GM12878 (cell line): ENCODE measurements around the gene SLC5A1. TPM values are rescaled to one million over a fixed set of nuclear protein-coding genes. Genes with fewer than 3 reads are reported as not detected.

Experiments used
- ATAC-seq: fragments of 200-7000 bp; cut with Tn5 transposase; 3 replicates; pipeline ENCODE4 v1.9.1; 2020; ENCODE audit warnings: mild to moderate bottlenecking, moderate library complexity
- BruUV-seq: library from RNA; stranded (reverse); fragments of 400-500 nt; replicated peaks from 2 replicates; lab custom pipeline; 2021; lab: Mats Ljungman, UMichigan
- CTCF ChIA-PET: fragments of 300-600 bp; sonication (Branson Sonifier 250); formaldehyde crosslinking; extraction: SDS; loops from one replicate; lab custom pipeline; 2021; ENCODE audit warnings: inconsistent platforms; lab: Yijun Ruan, JAX
- POLR2A ChIA-PET: fragments of 350-600 bp; formaldehyde crosslinking; extraction: SDS; loops from one replicate; lab custom pipeline; 2021; ENCODE audit warnings: inconsistent platforms; lab: Charles Lee
- RAD21 ChIA-PET: fragments of 300-600 bp; sonication (Branson Sonifier 250); formaldehyde crosslinking; loops from one replicate; lab custom pipeline; 2023; ENCODE audit warnings: antibody characterized with exemption; ENCODE audit not compliant: unreplicated experiment; lab: Charles Lee
- SMC1A ChIA-PET: fragments of 300-600 bp; sonication (Branson Sonifier 250); formaldehyde crosslinking; loops from one replicate; lab custom pipeline; 2023; ENCODE audit not compliant: unreplicated experiment, uncharacterized antibody; lab: Charles Lee
- DNase-seq: peaks from one replicate; pipeline ENCODE4 v3.0.0-alpha.2; 2011; ENCODE audit warnings: low read depth, low spot score
- FAIRE-seq: peaks from 3 replicates; lab custom pipeline; 2011; peaks lifted over from hg19 to GRCh38; lab: Jason Lieb, UNC
- H2AFZ ChIP-seq: 2 replicates; pipeline ENCODE4 v1.6.0; 2011; ENCODE audit warnings: low read depth, low read length, control low read depth; ENCODE audit not compliant: control insufficient read depth
- H3K27ac ChIP-seq: 2 replicates; pipeline ENCODE4 v1.5.1; 2011; ENCODE audit warnings: control low read depth; ENCODE audit not compliant: control insufficient read depth, insufficient read depth
- H3K27me3 ChIP-seq, 2 experiments: replicated peaks in 1 of 2; 2 replicates each; pipeline versions ENCODE4 v1.6.0 to v1.6.1; 2011; ENCODE audit warnings: low read length in 1 of 2; ENCODE audit not compliant: control insufficient read depth in 2 of 2, insufficient read depth in 2 of 2
- H3K36me3 ChIP-seq, 2 experiments: 2 replicates each; pipeline ENCODE4 v1.5.1; 2011; ENCODE audit warnings: low read length in 1 of 2; ENCODE audit not compliant: control insufficient read depth in 2 of 2, insufficient read depth in 2 of 2
- H3K4me1 ChIP-seq: 2 replicates; pipeline ENCODE4 v1.6.1; 2011; ENCODE audit warnings: mild to moderate bottlenecking, low read length, moderate library complexity, mixed read lengths; ENCODE audit not compliant: control insufficient read depth, insufficient read depth
- H3K4me2 ChIP-seq: 2 replicates; pipeline ENCODE4 v1.6.0; 2011; ENCODE audit warnings: control low read depth; ENCODE audit not compliant: control insufficient read depth, insufficient read depth
- H3K4me3 ChIP-seq: fragments of 200-600 bp; sonication (generic); 2 replicates; pipeline ENCODE4 v1.5.1; 2016
- H3K79me2 ChIP-seq: 2 replicates; pipeline ENCODE4 v1.6.0; 2011; ENCODE audit warnings: low read length; ENCODE audit not compliant: control insufficient read depth, insufficient read depth
- H3K9ac ChIP-seq: 2 replicates; pipeline ENCODE4 v1.8.0; 2011; ENCODE audit warnings: low read length, control low read depth, mixed read lengths; ENCODE audit not compliant: control insufficient read depth, insufficient read depth
- H3K9me3 ChIP-seq: replicated peaks from 3 replicates; pipeline ENCODE4 v1.5.1; 2011; ENCODE audit warnings: mild to moderate bottlenecking, low read length; ENCODE audit not compliant: control insufficient read depth, insufficient read depth
- H4K20me1 ChIP-seq: 2 replicates; pipeline ENCODE4 v1.6.0; 2011; ENCODE audit not compliant: control insufficient read depth, insufficient read depth
- EGR1 ChIP-seq, 2 experiments: IDR thresholded peaks; 1 replicate in 1 of 2; 2 replicates in 1 of 2; pipeline ENCODE4 v1.6.1; 2011 to 2012; ENCODE audit warnings: low read depth in 2 of 2, low read length in 2 of 2, borderline replicate concordance in 1 of 2, mild to moderate bottlenecking in 1 of 2, moderate library complexity in 1 of 2
- ESRRA ChIP-seq: IDR thresholded peaks from 2 replicates; pipeline ENCODE4 v1.6.1; 2012; ENCODE audit warnings: mild to moderate bottlenecking, low read length, improper control_type of control experiment
- HDAC2 ChIP-seq: fragments of 200-600 bp; sonication (generic); IDR thresholded peaks from 2 replicates; pipeline ENCODE4 v1.6.1; 2017
- JUNB ChIP-seq: IDR thresholded peaks from 2 replicates; pipeline ENCODE4 v1.6.1; 2016; ENCODE audit warnings: antibody characterized with exemption, mild to moderate bottlenecking
- MTA3 ChIP-seq: IDR thresholded peaks from 2 replicates; pipeline ENCODE4 v1.6.1; 2012; ENCODE audit warnings: low read length, inconsistent platforms, borderline replicate concordance
- RB1 ChIP-seq: fragments of 450-650 bp; formaldehyde crosslinking; IDR thresholded peaks from 2 replicates; pipeline ENCODE4 v1.6.1; 2017; ENCODE audit warnings: mild to moderate bottlenecking, borderline replicate concordance
- SIX5 ChIP-seq: IDR thresholded peaks from 2 replicates; pipeline ENCODE4 v1.6.1; 2011; ENCODE audit warnings: mild to moderate bottlenecking, low read depth, low read length, moderate library complexity; ENCODE audit not compliant: severe bottlenecking
- ZNF24 ChIP-seq: fragments of 450-650 bp; IDR thresholded peaks from 2 replicates; pipeline ENCODE4 v1.6.1; 2017; ENCODE audit warnings: antibody characterized with exemption, mild to moderate bottlenecking
- ZNF274 ChIP-seq: IDR thresholded peaks from one replicate; pipeline ENCODE4 v1.8.0; 2011; ENCODE audit not compliant: insufficient read length, insufficient read depth
- WGBS: methylation state at CpG from one replicate; pipeline ENCODE4 v1.1.6; 2016; ENCODE audit warnings: low lambda C conversion rate; ENCODE audit not compliant: insufficient replicate concordance, insufficient coverage; ENCODE audit errors: missing lambda C conversion rate; 5-methylcytosine and 5-hydroxymethylcytosine counted together
- in situ Hi-C: fragments of 300-500 bp; cut with MboI; formaldehyde crosslinking; loops from 9 replicates; pipeline ENCODE4 v1.14.3; 2018; ENCODE audit warnings: mixed read lengths
- intact Hi-C: fragments of 100-400 bp; cut with micrococcal nuclease; formaldehyde crosslinking; loops from one replicate; pipeline ENCODE4 v1.14.2; 2022; ENCODE audit not compliant: unreplicated experiment
- polyA plus RNA-seq, 11 experiments: library from polyadenylated mRNA; depleted of rRNA in 4 of 11; unstranded in 6 of 11; stranded (reverse) in 5 of 11; fragments of >200 nt; fragmentation: Nextera tagmentation in 4 of 11; fragmentation: Illumina TruSeq in 1 of 11; extraction: Ambion mirVana in 4 of 11; extraction: Trizol in 1 of 11; gene quantifications; 1 replicate in 1 of 11; 2 replicates in 10 of 11; pipeline versions ENCODE4 v1.2.1 to v1.2.3, GENCODE V29; 2011 to 2016; ENCODE audit warnings: inconsistent platforms in 2 of 11, missing spikeins in 2 of 11, low read depth in 1 of 11
- total RNA-seq, 4 experiments: library from RNA; depleted of rRNA in 3 of 4; stranded (reverse); fragments of >200 nt in 3 of 4; fragmentation: Illumina TruSeq in 1 of 4; extraction: Trizol in 1 of 4; gene quantifications; 2 replicates each; pipeline versions ENCODE4 v1.2.1 to v1.2.3, GENCODE V29; 2013 to 2021
- TF ChIP-seq, protein P1 (sequence below), 3 experiments: IDR thresholded peaks in 2 of 3; conservative IDR thresholded peaks in 1 of 3; 2 replicates each; pipeline ENCODE4 v1.5.1; 2011; ENCODE audit warnings: low read depth in 3 of 3, low read length in 3 of 3, mild to moderate bottlenecking in 3 of 3, control low read depth in 2 of 3, moderate library complexity in 2 of 3, inconsistent platforms in 1 of 3, mixed read lengths in 1 of 3; ENCODE audit not compliant: control insufficient read depth in 2 of 3, insufficient read depth in 1 of 3; ENCODE audit errors: extremely low read depth in 1 of 3
- TF ChIP-seq, protein P2 (sequence below): IDR thresholded peaks from 2 replicates; pipeline ENCODE4 v1.6.1; 2012; ENCODE audit warnings: improper control_type of control experiment, low read depth, low read length; ENCODE audit not compliant: insufficient replicate concordance
- TF ChIP-seq, protein P3 (sequence below): fragments of 450-650 bp; IDR thresholded peaks from 2 replicates; pipeline ENCODE4 v1.6.1; 2017; ENCODE audit warnings: borderline replicate concordance

Gene SLC5A1
- total and polyA plus RNA-seq, 10 of the 15 experiments (the other 5 are each of a cell fraction or from before 2014, with no cell fraction given), result 0.01 TPM; not detected in 9

DNA sequence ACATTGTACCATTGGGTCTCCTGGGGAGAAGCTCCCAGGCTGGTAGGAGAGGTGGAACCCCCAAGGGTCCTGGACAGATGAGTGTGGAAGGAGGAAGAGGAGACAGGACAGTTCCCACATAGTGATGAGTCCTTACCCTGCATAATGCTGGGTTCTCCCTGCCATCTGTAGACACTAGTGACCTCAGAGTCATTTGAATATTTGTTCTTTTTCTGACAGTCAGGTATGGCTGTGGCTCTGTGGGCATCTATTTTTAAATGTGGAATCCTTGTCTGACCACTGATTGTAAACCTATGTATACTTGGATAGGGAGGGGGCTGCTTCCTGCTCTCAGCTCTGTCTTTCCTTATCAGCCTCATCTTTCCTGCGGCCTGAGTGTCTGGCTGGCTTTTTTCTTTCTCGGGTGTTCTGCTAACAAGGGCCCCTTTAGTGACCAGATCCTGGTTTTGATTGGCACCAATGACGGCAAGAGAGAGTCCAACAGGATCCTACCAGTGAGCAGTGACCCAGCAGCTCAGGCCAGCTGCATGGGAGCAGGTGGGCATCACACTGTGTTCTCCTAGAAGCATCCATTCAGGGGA lies 2.6 kb upstream of the SLC5A1 start:
- TF ChIP-seq EGR1 (IDR thresholded peaks at IDR 0.05; ENCODE audit: borderline replicate concordance in 1 of 2, low read depth in 2 of 2, low read length in 2 of 2) (no peak), HDAC2 (no peak), SIX5 (no peak), ZNF24 (no peak), ZNF274 (no peak), RB1 (no peak), JUNB (no peak), ESRRA (no peak), MTA3 (no peak)
- TF ChIP-seq, protein P1, sequence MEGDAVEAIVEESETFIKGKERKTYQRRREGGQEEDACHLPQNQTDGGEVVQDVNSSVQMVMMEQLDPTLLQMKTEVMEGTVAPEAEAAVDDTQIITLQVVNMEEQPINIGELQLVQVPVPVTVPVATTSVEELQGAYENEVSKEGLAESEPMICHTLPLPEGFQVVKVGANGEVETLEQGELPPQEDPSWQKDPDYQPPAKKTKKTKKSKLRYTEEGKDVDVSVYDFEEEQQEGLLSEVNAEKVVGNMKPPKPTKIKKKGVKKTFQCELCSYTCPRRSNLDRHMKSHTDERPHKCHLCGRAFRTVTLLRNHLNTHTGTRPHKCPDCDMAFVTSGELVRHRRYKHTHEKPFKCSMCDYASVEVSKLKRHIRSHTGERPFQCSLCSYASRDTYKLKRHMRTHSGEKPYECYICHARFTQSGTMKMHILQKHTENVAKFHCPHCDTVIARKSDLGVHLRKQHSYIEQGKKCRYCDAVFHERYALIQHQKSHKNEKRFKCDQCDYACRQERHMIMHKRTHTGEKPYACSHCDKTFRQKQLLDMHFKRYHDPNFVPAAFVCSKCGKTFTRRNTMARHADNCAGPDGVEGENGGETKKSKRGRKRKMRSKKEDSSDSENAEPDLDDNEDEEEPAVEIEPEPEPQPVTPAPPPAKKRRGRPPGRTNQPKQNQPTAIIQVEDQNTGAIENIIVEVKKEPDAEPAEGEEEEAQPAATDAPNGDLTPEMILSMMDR (IDR thresholded peaks at IDR 0.05 in 2 of 3, conservative IDR thresholded peaks at IDR 0.05 in 1 of 3; ENCODE audit: control insufficient read depth in 2 of 3, extremely low read depth in 1 of 3, insufficient read depth in 1 of 3, low read depth in 3 of 3, low read length in 3 of 3), result no peak
- TF ChIP-seq, protein P2, sequence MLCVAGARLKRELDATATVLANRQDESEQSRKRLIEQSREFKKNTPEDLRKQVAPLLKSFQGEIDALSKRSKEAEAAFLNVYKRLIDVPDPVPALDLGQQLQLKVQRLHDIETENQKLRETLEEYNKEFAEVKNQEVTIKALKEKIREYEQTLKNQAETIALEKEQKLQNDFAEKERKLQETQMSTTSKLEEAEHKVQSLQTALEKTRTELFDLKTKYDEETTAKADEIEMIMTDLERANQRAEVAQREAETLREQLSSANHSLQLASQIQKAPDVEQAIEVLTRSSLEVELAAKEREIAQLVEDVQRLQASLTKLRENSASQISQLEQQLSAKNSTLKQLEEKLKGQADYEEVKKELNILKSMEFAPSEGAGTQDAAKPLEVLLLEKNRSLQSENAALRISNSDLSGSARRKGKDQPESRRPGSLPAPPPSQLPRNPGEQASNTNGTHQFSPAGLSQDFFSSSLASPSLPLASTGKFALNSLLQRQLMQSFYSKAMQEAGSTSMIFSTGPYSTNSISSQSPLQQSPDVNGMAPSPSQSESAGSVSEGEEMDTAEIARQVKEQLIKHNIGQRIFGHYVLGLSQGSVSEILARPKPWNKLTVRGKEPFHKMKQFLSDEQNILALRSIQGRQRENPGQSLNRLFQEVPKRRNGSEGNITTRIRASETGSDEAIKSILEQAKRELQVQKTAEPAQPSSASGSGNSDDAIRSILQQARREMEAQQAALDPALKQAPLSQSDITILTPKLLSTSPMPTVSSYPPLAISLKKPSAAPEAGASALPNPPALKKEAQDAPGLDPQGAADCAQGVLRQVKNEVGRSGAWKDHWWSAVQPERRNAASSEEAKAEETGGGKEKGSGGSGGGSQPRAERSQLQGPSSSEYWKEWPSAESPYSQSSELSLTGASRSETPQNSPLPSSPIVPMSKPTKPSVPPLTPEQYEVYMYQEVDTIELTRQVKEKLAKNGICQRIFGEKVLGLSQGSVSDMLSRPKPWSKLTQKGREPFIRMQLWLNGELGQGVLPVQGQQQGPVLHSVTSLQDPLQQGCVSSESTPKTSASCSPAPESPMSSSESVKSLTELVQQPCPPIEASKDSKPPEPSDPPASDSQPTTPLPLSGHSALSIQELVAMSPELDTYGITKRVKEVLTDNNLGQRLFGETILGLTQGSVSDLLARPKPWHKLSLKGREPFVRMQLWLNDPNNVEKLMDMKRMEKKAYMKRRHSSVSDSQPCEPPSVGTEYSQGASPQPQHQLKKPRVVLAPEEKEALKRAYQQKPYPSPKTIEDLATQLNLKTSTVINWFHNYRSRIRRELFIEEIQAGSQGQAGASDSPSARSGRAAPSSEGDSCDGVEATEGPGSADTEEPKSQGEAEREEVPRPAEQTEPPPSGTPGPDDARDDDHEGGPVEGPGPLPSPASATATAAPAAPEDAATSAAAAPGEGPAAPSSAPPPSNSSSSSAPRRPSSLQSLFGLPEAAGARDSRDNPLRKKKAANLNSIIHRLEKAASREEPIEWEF, result no peak
- TF ChIP-seq, protein P3, sequence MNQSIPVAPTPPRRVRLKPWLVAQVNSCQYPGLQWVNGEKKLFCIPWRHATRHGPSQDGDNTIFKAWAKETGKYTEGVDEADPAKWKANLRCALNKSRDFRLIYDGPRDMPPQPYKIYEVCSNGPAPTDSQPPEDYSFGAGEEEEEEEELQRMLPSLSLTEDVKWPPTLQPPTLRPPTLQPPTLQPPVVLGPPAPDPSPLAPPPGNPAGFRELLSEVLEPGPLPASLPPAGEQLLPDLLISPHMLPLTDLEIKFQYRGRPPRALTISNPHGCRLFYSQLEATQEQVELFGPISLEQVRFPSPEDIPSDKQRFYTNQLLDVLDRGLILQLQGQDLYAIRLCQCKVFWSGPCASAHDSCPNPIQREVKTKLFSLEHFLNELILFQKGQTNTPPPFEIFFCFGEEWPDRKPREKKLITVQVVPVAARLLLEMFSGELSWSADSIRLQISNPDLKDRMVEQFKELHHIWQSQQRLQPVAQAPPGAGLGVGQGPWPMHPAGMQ, result no peak
- H3K9ac ChIP-seq, result no peak overlapping the region
- no peaks in the 10 kb centered on the region for H4K20me1 ChIP-seq
- no peaks in the 10 kb centered on the region for H3K4me1 ChIP-seq
- FAIRE-seq (no peak), ATAC-seq (no peak), DNase-seq (no peak)
- H3K36me3 ChIP-seq, result no peaks in the 10 kb centered on the region
- 8% methylated on average over 3 of the region's 3 CpGs for WGBS
- H3K9me3 ChIP-seq, result no peaks in the 10 kb centered on the region
- no TSS peak for BruUV-seq
- no peak overlapping the region for H3K4me2 ChIP-seq
- intact Hi-C loops, result no loop called here
- CTCF ChIA-PET, result interaction anchor here (0.6 to 0.8 kb wide), 3 partner anchors 27 to 1215 kb away, joined by 3 read pairs; no protein-coding TSS in a partner anchor
- POLR2A ChIA-PET, result no interaction called here
- H3K27me3 ChIP-seq, result peaks cover 2 to 10% of the 10 kb centered on the region in 2 experiments
- RAD21 ChIA-PET, result no interaction called here
- H3K27ac ChIP-seq, result no peak overlapping the region
- no peak overlapping the region for H2AFZ ChIP-seq
- no peaks in the 10 kb centered on the region for H3K79me2 ChIP-seq
- no peak overlapping the region for H3K4me3 ChIP-seq
- SMC1A ChIA-PET, result no interaction called here
- in situ Hi-C loops, result no loop called here
